OCI-LY1 (cell line): ENCODE results near the gene MICU1.

ENCODE experiments used
- H2AFZ ChIP-seq: fragments of 200-600 bp; sonication (generic), shearing (Covaris generic); 2 replicates; pipeline ENCODE4 v1.6.0; 2014; ENCODE audit warnings: antibody characterized with exemption, mild to moderate bottlenecking, low read length
- H3F3A ChIP-seq: fragments of 200-600 bp; sonication (generic), shearing (Covaris generic); 2 replicates; pipeline ENCODE4 v1.6.0; 2014; ENCODE audit warnings: mild to moderate bottlenecking, antibody characterized with exemption, low read length, moderate library complexity; ENCODE audit not compliant: insufficient read depth
- H3K27ac ChIP-seq: fragments of 200-600 bp; sonication (generic); 2 replicates; pipeline ENCODE4 v1.5.1; 2014; ENCODE audit warnings: low read length, mixed run types, mild to moderate bottlenecking, low read depth; ENCODE audit not compliant: poor library complexity, severe bottlenecking
- H3K27me3 ChIP-seq: fragments of 200-600 bp; sonication (generic); 2 replicates; pipeline ENCODE4 v1.6.0; 2014; ENCODE audit warnings: antibody characterized with exemption, mild to moderate bottlenecking, low read length, moderate library complexity; ENCODE audit not compliant: insufficient read depth
- H3K36me3 ChIP-seq: fragments of 200-600 bp; sonication (generic); 2 replicates; pipeline ENCODE4 v1.6.1; 2014; ENCODE audit warnings: mild to moderate bottlenecking, antibody characterized with exemption, low read length, moderate library complexity, mixed read lengths; ENCODE audit not compliant: insufficient read depth
- H3K4me1 ChIP-seq: fragments of 200-600 bp; sonication (generic); 2 replicates; pipeline ENCODE4 v1.5.1; 2014; ENCODE audit warnings: mild to moderate bottlenecking, low read length, moderate library complexity; ENCODE audit not compliant: insufficient read depth, severe bottlenecking
- H3K4me2 ChIP-seq: fragments of 200-600 bp; sonication (generic), shearing (Covaris generic); 2 replicates; pipeline ENCODE4 v1.6.1; 2014; ENCODE audit warnings: low read length
- H3K4me3 ChIP-seq: fragments of 200-600 bp; sonication (generic); 2 replicates; pipeline ENCODE4 v1.5.1; 2014; ENCODE audit warnings: low read length, low read depth, mild to moderate bottlenecking, mixed read lengths; ENCODE audit not compliant: poor library complexity, severe bottlenecking
- H3K79me2 ChIP-seq: fragments of 200-600 bp; shearing (Covaris generic); 2 replicates; pipeline ENCODE4 v1.6.1; 2016; ENCODE audit warnings: mixed run types, low read length, mixed read lengths; ENCODE audit not compliant: insufficient read depth
- H3K9ac ChIP-seq: fragments of 200-600 bp; sonication (generic), shearing (Covaris generic); 2 replicates; pipeline ENCODE4 v1.6.1; 2014; ENCODE audit warnings: mild to moderate bottlenecking, low read length, mixed read lengths
- H3K9me2 ChIP-seq: fragments of 200-600 bp; sonication (generic), shearing (Covaris generic); 2 replicates; pipeline ENCODE4 v1.6.1; 2014; ENCODE audit warnings: low read depth, mild to moderate bottlenecking, low read length, mixed read lengths
- H3K9me3 ChIP-seq: fragments of 200-600 bp; shearing (Covaris generic); 2 replicates; pipeline ENCODE4 v1.6.1; 2014; ENCODE audit warnings: low read length, mixed read lengths
- H4K20me1 ChIP-seq: fragments of 200-600 bp; sonication (generic), shearing (Covaris generic); 2 replicates; pipeline ENCODE4 v1.6.0; 2016; ENCODE audit warnings: mild to moderate bottlenecking, low read length; ENCODE audit not compliant: insufficient read depth
- CTCF ChIP-seq: fragments of 200-600 bp; sonication (generic), shearing (Covaris generic); IDR thresholded peaks from 2 replicates; pipeline ENCODE4 v1.5.1; 2017; ENCODE audit warnings: mild to moderate bottlenecking, antibody characterized with exemption, low read length, moderate library complexity, mixed read lengths
- EZH2 ChIP-seq: fragments of 200-600 bp; sonication (generic), shearing (Covaris generic); IDR thresholded peaks from 2 replicates; pipeline ENCODE4 v1.8.0; 2017; ENCODE audit warnings: borderline replicate concordance, mixed run types, mild to moderate bottlenecking, antibody characterized with exemption, low read length, moderate library complexity, mixed read lengths

The MICU1 gene

GRCh38 chr10:72610466-72610865 is 15.4 kb downstream of the MICU1 start:
- H3K4me3 ChIP-seq: no peak overlapping the region
- peaks cover 9% of the 10 kb centered on the region for H3K4me1 ChIP-seq
- H3K4me2 ChIP-seq: no peak overlapping the region
- H4K20me1 ChIP-seq: no peaks in the 10 kb centered on the region
- 0 out of 2 replicates have a peak, but pooled peaks cover 8% of the 10 kb centered on the region for H3K36me3 ChIP-seq
- no peaks in the 10 kb centered on the region; the same call in 1 of the 2 replicates for H3K9me3 ChIP-seq
- no peaks in the 10 kb centered on the region for H3K27me3 ChIP-seq
- H3K9ac ChIP-seq: no peak overlapping the region
- no peaks in the 10 kb centered on the region; the same call in 1 of the 2 replicates for H3K79me2 ChIP-seq
- H3K27ac ChIP-seq: no peak overlapping the region
- no peaks in the 10 kb centered on the region for H3K9me2 ChIP-seq
- no peaks in the 10 kb centered on the region for H3F3A ChIP-seq
- H2AFZ ChIP-seq: no peak overlapping the region
- no peak for TF ChIP-seq CTCF
- TF ChIP-seq EZH2: no peak

GRCh38 chr10:72605122-72605521 is 20.8 kb downstream of the MICU1 start:
- Histone ChIP-seq H3K9me3 (no peaks in the 10 kb centered on the region; the same call in 1 of the 2 replicates), H3K27ac (no peak overlapping the region), H3K27me3 (no peaks in the 10 kb centered on the region), H3F3A (no peaks in the 10 kb centered on the region; the same call in 1 of the 2 replicates), H3K36me3 (0 out of 2 replicates have a peak, but pooled peaks cover 8% of the 10 kb centered on the region), H3K9me2 (no peaks in the 10 kb centered on the region), H3K4me3 (no peak overlapping the region), H4K20me1 (no peaks in the 10 kb centered on the region), H3K4me1 (peaks cover 5% of the 10 kb centered on the region), H3K79me2 (no peaks in the 10 kb centered on the region), H3K4me2 (no peak overlapping the region), H3K9ac (no peak overlapping the region), H2AFZ (no peak overlapping the region)
- TF ChIP-seq CTCF (no peak), EZH2 (no peak)

GRCh38 chr10:72601144-72601543 is 24.7 kb downstream of the MICU1 start:
- H3K27me3 ChIP-seq: no peaks in the 10 kb centered on the region
- no peaks in the 10 kb centered on the region for H3K9me2 ChIP-seq
- H3F3A ChIP-seq: no peaks in the 10 kb centered on the region; the same call in 1 of the 2 replicates
- no peak overlapping the region for H3K4me3 ChIP-seq
- no peaks in the 10 kb centered on the region for H3K79me2 ChIP-seq
- H3K9me3 ChIP-seq: no peaks in the 10 kb centered on the region
- H3K4me2 ChIP-seq: no peak overlapping the region
- TF ChIP-seq CTCF (no peak), EZH2 (no peak)
- no peak overlapping the region for H3K9ac ChIP-seq
- H3K27ac ChIP-seq: no peak overlapping the region
- H4K20me1 ChIP-seq: no peaks in the 10 kb centered on the region
- no peaks in the 10 kb centered on the region for H3K36me3 ChIP-seq
- H3K4me1 ChIP-seq: peaks cover 5% of the 10 kb centered on the region
- H2AFZ ChIP-seq: no peak overlapping the region
